ENCODE results near the gene KRT80. TPM values are rescaled to one million over a fixed set of nuclear protein-coding genes. Genes with fewer than 3 reads are reported as not detected.
A peak's percentile ranks its signal among the peaks of the same experiment; 100 is the strongest.

The KRT80 gene
- total RNA-seq, 1 donor from 2014 or later, result not detected

DNA sequence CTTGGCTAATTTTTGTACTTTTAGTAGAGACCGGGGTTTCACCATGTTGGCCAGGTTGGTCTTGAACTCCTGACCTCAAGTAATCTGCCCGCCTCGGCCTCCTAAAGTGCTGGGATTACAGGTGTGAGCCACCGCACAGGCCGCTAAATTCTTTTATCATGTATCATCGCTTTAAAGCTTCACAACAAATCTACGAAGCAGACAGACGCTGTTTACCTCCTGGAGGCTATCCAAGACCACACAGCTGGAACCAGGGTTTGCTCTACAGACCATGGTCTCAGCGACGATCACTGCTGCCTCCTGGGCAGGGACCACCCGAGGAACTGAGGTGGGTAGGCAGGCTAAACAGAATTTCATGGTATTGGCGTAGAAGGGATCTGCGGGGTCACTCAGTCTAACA is 27.2 kb downstream of the KRT80 start:
- H3K27me3 Mint-ChIP-seq, result peaks cover 2% of the 10 kb centered on the region
- H3K4me3 Mint-ChIP-seq, result no peak overlapping the region
- intact Hi-C loops (cut with micrococcal nuclease), result no loop called here
- no peak for DNase-seq
- H3K4me1 Mint-ChIP-seq, result peaks cover 22% of the 10 kb centered on the region
- H3K36me3 Mint-ChIP-seq (ENCODE audit: low read depth), result no peaks in the 10 kb centered on the region
- H3K27ac Mint-ChIP-seq, result no peak overlapping the region
- H3K9me3 Mint-ChIP-seq, result no peaks in the 10 kb centered on the region

DNA sequence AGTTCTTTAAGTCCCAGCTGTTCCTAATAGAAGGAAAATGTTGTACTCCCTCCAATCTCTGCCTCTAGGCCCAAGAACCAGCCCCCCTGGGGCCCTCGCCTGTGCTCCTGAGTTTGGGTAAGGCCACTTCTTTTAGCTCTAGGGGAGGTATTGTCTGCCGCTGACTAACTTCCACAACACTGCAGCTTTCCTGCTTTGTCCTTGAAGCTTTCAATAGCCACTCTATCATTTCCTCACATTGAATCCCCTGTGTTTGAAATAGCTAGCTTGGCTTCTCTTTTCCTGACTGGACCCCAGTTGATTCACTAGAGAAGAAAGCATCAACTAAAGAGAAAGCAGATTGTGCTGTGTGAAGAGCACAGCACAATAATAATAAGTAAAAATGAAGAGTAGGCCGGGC is 28.8 kb downstream of the KRT80 start:
- Mint-ChIP-seq H3K4me1 (peaks cover 22% of the 10 kb centered on the region), H3K4me3 (no peak overlapping the region), H3K27ac (no peak overlapping the region), H3K27me3 (peaks cover 2% of the 10 kb centered on the region), H3K9me3 (no peaks in the 10 kb centered on the region), H3K36me3 (ENCODE audit: low read depth) (no peaks in the 10 kb centered on the region)
- intact Hi-C loops (cut with micrococcal nuclease), result no loop called here
- DNase-seq, result no peak

DNA sequence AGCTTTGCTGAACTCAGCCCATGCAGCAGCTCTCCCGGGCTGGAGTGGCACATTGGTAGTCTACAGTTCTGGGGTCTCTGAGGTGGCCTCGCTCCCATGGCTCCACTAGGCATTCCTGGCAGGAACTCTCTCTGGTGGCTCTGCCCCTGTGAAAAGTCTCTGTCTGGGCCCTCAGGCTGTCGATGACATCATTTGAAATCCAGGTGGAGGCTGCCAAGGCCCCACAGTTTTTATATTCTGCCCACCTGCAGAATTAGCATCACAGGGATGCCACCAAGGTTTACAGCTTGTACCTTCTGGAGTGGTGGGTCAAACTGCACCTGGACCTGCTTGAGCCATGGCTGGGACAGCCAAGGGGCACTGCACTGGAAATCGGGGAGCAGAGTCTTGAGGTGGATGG is 31.6 kb downstream of the KRT80 start:
- no peak for DNase-seq
- Mint-ChIP-seq H3K36me3 (ENCODE audit: low read depth) (no peaks in the 10 kb centered on the region), H3K4me1 (peaks cover 31% of the 10 kb centered on the region), H3K27ac (no peak overlapping the region), H3K9me3 (no peaks in the 10 kb centered on the region), H3K27me3 (no peaks in the 10 kb centered on the region), H3K4me3 (no peak overlapping the region)
- intact Hi-C loops (cut with micrococcal nuclease), result no loop called here

DNA sequence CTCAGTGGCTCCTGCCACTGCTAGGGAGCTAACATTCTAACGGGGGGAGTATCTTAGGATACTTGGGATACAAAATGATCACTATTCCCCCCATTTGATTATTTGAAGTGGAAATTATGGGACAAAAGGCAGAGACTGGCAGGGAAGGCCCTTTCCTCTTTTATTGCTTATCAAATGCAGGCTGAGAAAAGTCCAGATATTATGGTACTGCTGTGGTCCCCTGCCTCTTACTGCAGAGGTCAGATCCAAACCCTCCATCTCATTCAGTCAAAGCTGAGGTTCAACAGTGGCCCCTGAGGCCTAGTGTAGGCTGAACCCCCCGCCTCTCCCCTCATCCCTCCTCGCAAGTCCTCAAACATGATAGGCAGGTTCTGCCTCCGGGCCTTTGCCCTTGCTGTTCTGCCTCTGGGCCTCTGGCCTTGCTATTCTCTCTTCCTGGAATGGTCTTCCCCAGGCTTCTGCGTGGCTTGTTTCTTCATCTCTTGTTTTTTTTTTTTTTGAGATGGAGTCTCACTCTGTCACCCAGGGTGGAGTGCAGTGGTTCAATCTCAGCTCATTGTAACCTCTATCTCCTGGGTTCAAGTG is 34.2 kb downstream of the KRT80 start:
- Mint-ChIP-seq H3K36me3 (ENCODE audit: low read depth) (no peaks in the 10 kb centered on the region), H3K4me1 (peaks cover 28% of the 10 kb centered on the region), H3K9me3 (no peaks in the 10 kb centered on the region), H3K27ac (no peak overlapping the region), H3K4me3 (no peak overlapping the region), H3K27me3 (no peaks in the 10 kb centered on the region)
- DNase-seq, result no peak
- intact Hi-C loops (cut with micrococcal nuclease), result loop anchor here (5.0 to 10.0 kb wide), 3 partner anchors 350 to 827 kb away; no protein-coding TSS in a partner anchor

DNA sequence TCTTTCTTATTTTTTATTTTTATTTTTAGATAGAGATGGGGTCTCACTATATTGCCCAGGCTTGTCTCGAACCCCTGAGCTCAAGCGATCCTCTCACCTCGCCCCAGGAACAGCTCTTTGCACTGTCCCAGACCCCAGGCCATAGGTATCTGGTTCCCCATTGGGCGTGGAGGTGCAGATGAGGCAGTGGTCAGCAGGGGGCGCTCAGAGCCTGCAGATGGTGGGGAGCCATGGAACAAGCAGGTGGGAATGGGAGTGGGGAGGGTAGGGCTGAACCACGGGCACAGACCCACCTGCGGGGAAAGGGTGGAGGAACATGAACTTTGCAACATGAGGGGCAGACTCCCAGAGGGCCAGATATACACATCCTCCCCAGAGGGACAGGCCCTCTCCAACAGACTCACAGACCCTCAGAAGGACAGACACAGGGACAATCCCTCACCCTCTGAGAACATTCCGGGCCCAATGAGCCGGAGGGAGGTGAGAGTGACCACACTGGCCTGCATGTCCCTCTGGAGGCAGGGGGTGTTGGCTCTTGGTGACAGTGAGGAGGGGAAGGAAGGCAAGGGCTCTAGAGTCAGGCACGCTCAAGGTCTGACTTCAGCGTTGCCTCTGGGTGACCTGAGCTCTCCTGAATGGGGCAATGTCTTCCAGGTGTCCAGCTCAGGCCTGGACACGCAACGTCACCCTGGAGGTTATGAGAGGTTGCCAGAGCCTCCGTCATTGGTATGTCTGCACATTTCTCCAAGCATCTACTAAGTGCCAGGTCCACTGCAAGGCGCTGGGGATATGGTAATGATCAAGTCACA is 34.9 kb downstream of the KRT80 start:
- Mint-ChIP-seq H3K9me3 (no peaks in the 10 kb centered on the region), H3K4me1 (peaks cover 23% of the 10 kb centered on the region), H3K4me3 (no peak overlapping the region), H3K27me3 (no peaks in the 10 kb centered on the region), H3K36me3 (ENCODE audit: low read depth) (no peaks in the 10 kb centered on the region), H3K27ac (peak overlapping the region; percentile 16)
- DNase-seq, result peak; percentile 93
- intact Hi-C loops (cut with micrococcal nuclease), result loop anchor here (1.0 to 10.0 kb wide), 4 partner anchors 170 to 828 kb away; no protein-coding TSS in a partner anchor

DNA sequence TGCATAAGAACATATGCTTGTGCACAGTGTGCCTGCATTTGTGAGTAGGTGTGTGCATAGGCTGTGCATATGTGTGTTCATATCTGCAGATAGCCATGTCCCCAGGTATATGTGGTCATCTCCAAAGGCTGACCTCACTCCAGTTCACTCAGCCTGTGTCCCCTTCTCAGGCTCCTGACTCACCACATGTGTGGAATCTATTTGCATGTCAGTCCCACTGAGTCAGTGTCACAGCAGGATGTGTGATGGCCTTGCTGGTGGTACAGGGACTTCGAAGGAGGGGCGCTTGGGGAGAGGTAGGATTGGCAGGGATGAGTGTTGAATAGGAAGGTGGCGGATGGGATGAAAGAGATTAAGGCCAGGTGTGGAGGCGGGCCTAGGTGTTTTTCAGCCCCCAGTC is 35.5 kb downstream of the KRT80 start:
- H3K27ac Mint-ChIP-seq, result no peak overlapping the region
- no peaks in the 10 kb centered on the region for H3K9me3 Mint-ChIP-seq
- no peak for DNase-seq
- no peak overlapping the region for H3K4me3 Mint-ChIP-seq
- H3K27me3 Mint-ChIP-seq, result peaks cover 2% of the 10 kb centered on the region
- H3K36me3 Mint-ChIP-seq (ENCODE audit: low read depth), result no peaks in the 10 kb centered on the region
- intact Hi-C loops (cut with micrococcal nuclease), result loop anchor here (1.0 to 10.0 kb wide), 4 partner anchors 171 to 828 kb away; no protein-coding TSS in a partner anchor
- H3K4me1 Mint-ChIP-seq, result peaks cover 22% of the 10 kb centered on the region

DNA sequence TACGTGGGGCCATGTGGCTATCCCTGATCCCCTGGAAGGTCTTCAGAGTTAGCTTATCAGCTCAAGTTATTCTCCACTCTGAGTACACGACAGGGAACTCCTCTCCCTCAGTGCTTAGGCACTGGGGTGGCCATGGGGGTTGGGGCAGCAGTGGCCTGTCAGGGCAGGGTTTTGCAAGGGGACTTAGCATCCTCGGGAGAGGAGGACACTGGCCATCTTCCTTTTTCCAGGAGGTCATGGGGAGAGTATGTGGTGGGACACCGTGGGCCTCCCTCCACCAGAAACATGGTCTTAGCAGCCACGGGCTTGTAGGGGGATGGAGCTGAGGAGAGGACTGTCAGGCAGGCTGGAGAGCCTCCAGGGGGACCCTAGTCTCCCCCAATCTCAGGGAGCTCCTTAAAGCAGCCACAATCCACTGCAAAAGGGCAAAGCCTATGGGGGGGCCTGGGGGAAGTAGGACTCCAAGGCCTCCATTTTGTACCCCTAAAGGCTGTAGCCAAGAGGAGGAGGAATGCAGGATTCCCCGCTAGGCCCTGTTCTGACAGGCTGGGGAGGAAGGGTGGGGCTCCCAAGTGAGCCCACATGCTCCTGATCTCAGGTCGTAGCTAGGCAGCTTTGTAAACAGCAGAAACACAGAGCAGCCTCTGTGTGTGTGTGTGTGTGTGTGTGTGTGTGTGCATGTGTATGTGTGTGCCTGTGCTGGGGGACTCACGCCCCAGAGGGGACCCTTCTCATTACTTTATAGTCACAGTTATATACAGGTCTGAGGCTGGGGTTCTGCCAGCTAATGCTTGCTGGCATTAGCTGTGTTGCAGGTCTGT is 36.6 kb downstream of the KRT80 start:
- Mint-ChIP-seq H3K27ac (no peak overlapping the region), H3K4me1 (peaks cover 20% of the 10 kb centered on the region), H3K36me3 (ENCODE audit: low read depth) (no peaks in the 10 kb centered on the region), H3K4me3 (no peak overlapping the region), H3K9me3 (no peaks in the 10 kb centered on the region), H3K27me3 (peaks cover 4% of the 10 kb centered on the region)
- DNase-seq, result peak; percentile 90
- intact Hi-C loops (cut with micrococcal nuclease), result loop anchor here (5.0 to 10.0 kb wide), 3 partner anchors 352 to 830 kb away; no protein-coding TSS in a partner anchor

DNA sequence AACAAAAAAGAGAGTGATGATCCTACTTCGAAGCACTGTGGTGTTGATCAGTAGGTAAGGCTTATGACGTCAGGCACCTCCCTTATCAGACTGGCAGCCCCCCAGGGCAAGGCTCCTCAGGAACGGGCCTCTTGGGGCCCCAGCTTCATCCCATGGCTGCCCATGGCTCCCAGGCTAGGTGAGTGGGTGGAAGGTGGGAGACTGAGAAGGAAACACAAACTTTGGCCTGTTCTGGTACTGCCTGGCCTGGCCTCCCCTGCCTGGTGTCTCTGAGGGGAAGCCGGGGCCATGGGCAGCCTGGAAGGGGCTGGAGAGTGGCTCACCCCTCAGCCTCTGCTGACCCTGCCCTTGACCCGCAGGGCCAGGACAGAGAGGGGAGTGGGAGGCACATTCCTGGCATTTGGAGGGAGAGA is 38.9 kb downstream of the KRT80 start:
- intact Hi-C loops (cut with micrococcal nuclease), result loop anchor here (5.0 to 10.0 kb wide), 3 partner anchors 432 to 832 kb away; no protein-coding TSS in a partner anchor
- peaks cover 20% of the 10 kb centered on the region for H3K4me1 Mint-ChIP-seq
- no peak overlapping the region for H3K27ac Mint-ChIP-seq
- peak overlapping the region; percentile 19 for H3K4me3 Mint-ChIP-seq
- H3K9me3 Mint-ChIP-seq, result no peaks in the 10 kb centered on the region
- no peak for DNase-seq
- peaks cover 4% of the 10 kb centered on the region for H3K27me3 Mint-ChIP-seq
- no peaks in the 10 kb centered on the region for H3K36me3 Mint-ChIP-seq (ENCODE audit: low read depth)

DNA sequence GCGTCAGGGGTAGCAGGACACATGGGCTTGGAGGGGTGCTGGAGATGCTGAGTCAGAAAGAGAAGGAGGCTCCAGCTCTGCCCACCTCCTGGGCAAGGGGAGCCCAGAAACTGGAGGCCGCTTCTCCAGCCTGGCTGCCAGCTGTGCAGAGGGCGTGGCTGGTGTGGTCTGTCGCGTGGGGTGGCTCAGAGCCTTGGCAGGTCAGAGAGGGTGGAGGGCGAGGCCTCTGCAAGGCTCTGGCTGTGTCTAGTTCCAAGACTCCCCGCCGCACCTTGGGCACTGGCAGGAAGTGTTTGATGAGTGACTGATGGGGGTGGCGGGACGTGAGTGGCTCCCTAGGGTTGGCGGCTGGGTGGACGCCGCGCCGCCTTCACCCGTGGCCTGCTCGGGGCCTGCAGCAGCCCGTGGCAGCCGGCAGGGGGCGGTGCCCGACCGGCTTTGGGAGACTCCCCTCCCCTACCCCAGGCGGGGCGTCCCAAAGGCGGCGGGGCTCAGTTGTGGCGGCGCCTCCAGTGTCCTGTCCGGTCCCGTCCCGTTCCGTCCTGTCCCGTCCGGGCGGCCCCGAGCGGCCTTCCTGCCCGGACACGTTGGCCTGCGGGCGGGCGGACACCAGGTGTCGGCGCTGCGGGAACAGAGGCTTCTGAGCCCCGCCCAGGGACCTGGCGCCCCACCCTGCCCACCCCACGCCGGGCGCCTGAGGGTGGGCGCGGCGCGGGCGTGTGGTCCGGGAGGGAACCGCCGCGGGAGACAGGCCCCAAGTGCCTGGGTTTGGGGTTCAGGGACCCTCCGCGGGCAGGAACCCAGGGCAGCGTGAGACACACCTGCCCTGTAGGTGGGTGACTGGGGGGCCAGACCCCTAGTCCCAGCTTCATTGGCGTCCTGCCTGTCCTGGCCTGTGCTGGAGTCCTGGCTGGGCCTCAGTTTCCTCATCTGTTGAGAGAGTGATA is 39.7 kb downstream of the KRT80 start:
- H3K4me3 Mint-ChIP-seq, result peak overlapping the region; percentile 34
- peak; percentile 93 for DNase-seq
- intact Hi-C loops (cut with micrococcal nuclease), result loop anchor here (5.0 to 10.0 kb wide), 3 partner anchors 433 to 833 kb away; no protein-coding TSS in a partner anchor
- no peak overlapping the region for H3K27ac Mint-ChIP-seq
- peaks cover 20% of the 10 kb centered on the region for H3K4me1 Mint-ChIP-seq
- no peaks in the 10 kb centered on the region for H3K36me3 Mint-ChIP-seq (ENCODE audit: low read depth)
- no peaks in the 10 kb centered on the region for H3K9me3 Mint-ChIP-seq
- peaks cover 4% of the 10 kb centered on the region for H3K27me3 Mint-ChIP-seq

DNA sequence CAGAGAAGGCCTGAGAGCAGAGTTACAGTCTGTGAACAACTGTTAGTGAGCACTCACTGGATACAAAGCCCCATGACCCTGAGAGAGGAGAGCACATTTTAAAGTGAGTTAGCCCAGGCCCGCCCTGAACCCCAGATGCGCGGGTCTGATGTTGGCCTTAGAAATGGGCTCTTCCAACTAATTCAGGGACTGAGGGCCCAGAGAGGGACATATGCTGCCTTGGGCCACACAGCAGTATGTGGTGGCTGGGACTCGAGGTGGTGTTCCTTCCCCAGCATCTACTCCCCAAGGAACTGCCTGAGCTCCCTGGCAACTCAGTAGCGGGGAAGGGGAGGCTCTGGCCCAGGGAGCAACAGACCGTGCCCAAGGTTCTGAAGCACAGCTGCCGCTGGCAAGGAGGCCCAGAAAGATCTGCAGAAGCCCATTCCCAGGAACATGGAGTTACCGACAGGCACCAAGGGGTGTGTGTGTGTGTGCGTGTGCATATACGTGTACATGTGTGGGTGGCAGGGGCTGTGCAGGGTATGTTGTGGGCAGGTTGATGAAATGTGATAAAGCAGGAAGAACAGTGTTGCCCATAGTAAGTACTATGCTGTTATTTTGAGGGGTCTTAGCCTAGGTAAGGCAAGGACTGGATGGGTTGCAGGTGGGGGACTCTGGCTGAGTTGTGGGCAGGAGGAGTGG is 40.5 kb downstream of the KRT80 start:
- Mint-ChIP-seq H3K27ac (no peak overlapping the region), H3K27me3 (peaks cover 4% of the 10 kb centered on the region), H3K36me3 (ENCODE audit: low read depth) (no peaks in the 10 kb centered on the region), H3K4me1 (peaks cover 19% of the 10 kb centered on the region), H3K9me3 (no peaks in the 10 kb centered on the region), H3K4me3 (peak overlapping the region; percentile 34)
- intact Hi-C loops (cut with micrococcal nuclease), result loop anchor here (5.0 to 10.0 kb wide), 3 partner anchors 434 to 834 kb away; no protein-coding TSS in a partner anchor
- DNase-seq, result no peak

DNA sequence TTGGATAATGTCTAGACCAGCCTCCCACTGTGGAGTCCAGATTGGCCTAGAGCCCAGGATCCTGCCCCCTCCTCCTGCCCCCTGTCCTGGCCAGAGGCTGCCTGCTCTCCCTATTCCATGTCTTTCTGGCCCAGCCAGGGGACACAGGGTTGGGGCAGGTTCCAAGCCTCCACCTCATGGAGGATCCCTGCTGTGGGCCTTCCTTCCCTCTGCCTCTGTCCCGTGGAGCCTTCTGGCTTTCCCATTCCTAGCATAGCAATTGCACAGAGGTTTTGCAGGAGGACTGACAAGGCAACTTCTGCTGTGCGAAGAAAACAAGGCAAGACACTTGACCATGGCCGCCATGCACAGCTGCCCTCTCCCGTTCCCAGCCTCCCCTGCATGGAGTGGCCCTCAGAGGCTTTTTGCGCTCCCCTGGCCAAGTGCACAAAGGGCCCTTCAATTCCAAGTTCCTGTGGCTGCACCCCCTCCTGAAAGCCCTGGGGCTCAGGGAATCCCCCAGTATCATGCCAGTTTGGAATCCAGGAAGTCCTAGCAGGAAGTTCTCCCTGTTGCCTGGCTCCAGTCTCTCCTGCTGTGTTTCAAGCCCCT is 42.1 kb downstream of the KRT80 start:
- peaks cover 8% of the 10 kb centered on the region for H3K4me1 Mint-ChIP-seq
- DNase-seq, result no peak
- H3K27me3 Mint-ChIP-seq, result peaks cover 4% of the 10 kb centered on the region
- H3K27ac Mint-ChIP-seq, result no peak overlapping the region
- no peaks in the 10 kb centered on the region for H3K36me3 Mint-ChIP-seq (ENCODE audit: low read depth)
- intact Hi-C loops (cut with micrococcal nuclease), result loop anchor here (5.0 to 10.0 kb wide), 3 partner anchors 435 to 835 kb away; no protein-coding TSS in a partner anchor
- H3K9me3 Mint-ChIP-seq, result no peaks in the 10 kb centered on the region
- H3K4me3 Mint-ChIP-seq, result no peak overlapping the region

DNA sequence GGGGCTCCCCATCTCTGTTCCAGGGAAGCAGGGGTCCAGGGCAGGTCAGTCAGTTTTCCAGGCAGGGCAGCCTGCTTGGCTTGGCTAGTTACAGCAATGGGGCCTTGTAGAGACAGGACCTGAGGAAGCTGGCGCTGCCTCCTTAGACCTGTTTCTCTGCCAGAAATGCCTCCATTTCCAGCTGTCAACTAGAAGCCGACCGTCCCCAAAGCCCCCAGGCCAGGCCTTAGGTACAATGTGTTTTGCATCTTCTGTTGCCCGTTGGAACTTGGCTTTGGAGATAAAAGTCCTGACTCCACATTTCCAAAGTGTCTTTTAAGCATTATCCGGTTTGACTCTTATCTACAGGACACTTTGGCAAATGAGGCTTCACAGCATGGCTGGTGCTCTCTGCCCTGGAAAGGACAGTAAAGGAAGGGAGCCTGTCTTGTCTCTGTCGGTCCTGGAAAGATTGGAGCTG is 42.6 kb downstream of the KRT80 start:
- Mint-ChIP-seq H3K27ac (no peak overlapping the region), H3K4me3 (no peak overlapping the region), H3K9me3 (no peaks in the 10 kb centered on the region), H3K4me1 (peaks cover 8% of the 10 kb centered on the region), H3K27me3 (peaks cover 4% of the 10 kb centered on the region), H3K36me3 (ENCODE audit: low read depth) (no peaks in the 10 kb centered on the region)
- DNase-seq, result no peak
- intact Hi-C loops (cut with micrococcal nuclease), result no loop called here

Data from activated CD4-positive, alpha-beta T cell treated with anti-CD3 and anti-CD28 coated beads, Interleukin-2, amount 10 ng/mL, durations not matched to agents 24 days and 14 days (primary cell).